HG03571 (cell line): ENCODE measurements around the gene CEBPG.

Experiments
- ATAC-seq: cut with Tn5 transposase; IDR thresholded peaks from one replicate; pipeline ENCODE4 v1.9.1; 2021; ENCODE audit not compliant: unreplicated experiment

CEBPG gene

GRCh38 chr19:33418871-33419787, 45.6 kb downstream of the CEBPG start:
- no peak for ATAC-seq

DNA sequence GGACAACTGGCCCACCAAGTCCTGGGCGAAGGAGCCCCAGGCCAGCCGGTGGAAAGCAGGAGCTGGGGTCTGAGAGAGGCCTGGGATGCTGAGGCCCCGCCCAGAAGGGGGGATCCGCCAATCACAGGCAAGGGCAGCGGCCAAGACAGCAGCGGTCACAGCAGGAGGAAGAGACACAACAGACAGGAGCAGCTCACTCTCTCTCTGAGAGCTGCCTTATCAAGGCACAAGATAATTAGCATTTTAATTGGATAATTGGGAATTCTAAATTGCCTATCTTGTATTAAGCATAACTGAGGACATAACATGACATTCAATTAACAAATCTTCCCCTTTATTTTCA, 46.2 kb downstream of the CEBPG start:
- ATAC-seq: no peak

DNA sequence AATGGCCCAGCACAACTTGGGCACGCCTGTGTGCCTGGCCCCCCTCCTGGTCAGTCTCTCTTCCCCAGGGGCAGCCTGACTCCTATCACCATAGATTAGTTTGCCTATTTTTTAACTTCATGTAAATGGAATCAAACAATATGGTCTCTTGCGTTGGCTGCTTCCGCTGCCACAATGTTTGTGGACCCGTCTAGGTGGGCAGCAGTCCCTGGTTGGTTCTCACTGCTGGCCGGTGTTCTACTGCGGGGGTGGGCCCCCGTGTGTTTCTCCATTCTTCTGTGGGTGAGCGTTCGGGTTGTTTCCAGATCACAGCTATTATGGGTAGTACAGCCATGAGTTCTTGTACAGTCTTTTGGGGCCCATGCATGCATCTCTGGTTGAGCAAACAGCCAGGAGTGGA, 47.3 kb downstream of the CEBPG start:
- no peak for ATAC-seq

DNA sequence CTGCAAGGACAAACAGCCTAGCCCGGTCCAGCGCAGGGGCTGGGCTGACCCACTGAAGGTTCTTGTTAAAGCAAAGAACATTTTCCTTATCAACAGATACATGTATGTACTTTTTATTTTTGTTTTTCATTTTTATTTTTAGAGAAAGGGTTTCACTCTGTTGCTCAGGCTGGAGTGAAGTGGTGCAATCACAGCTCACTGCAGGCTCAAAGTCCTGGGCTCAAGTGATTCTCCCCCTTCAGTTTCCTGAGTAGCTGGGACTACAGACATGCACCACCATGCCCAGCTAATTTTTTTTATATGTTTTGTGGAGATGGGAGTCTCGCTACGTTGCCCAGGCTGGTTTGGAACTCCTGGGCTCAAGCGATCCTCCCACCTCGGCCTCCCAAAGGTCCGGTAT, 47.9 kb downstream of the CEBPG start:
- no peak for ATAC-seq

DNA sequence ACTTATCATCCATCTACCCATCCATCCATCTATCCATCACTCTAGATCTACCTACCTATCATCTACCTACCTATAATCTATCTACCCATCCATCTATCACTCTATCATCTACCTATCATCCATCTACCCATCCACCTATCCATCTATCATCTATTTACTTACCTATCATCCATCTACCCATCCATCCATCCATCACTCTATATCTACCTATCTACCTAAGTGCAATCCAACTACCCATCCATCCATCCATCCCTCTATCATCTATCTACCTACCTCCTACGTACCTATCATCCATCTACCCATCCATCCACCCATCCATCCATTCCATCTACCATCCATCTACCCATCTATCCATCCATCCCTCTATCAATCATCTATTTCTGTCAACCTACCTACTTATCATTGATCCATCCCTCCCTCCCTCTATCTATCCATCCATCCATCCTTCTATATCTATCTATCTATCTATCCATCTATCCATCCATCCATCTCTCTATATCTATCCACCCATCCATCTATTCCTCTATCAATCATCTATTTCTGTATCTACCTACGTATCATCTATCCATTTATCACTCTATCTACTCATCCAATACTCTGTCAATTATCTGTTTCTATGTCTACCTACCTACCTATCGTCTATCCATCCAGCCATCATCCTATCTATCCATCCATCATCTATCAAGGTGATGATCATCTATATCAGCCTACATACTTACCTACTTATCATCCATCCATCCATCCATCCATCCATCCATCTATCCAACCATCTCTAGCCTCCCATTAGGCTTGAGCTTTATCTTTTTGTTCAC, 49.1 kb downstream of the CEBPG start:
- no peak for ATAC-seq

- ATAC-seq: no peak
These were observed 50.7 kb downstream of the CEBPG start for GRCh38 chr19:33424181-33424580.

GRCh38 chr19:33426621-33427361, 53.3 kb downstream of the CEBPG start:
- no peak for ATAC-seq

- no peak for ATAC-seq
These were observed 54.5 kb downstream of the CEBPG start for GRCh38 chr19:33427801-33428626.

GRCh38 chr19:33428627-33429125, 55.2 kb downstream of the CEBPG start:
- no peak for ATAC-seq

GRCh38 chr19:33429891-33430673, 56.6 kb downstream of the CEBPG start:
- ATAC-seq: no peak

- no peak for ATAC-seq
These were observed 57.3 kb downstream of the CEBPG start for GRCh38 chr19:33430674-33431277.

GRCh38 chr19:33432015-33432414, 58.5 kb downstream of the CEBPG start:
- ATAC-seq: no peak
